ENCODE results near the gene GPR78.

GRCh38 chr4:8593264-8594096 lies 13.3 kb downstream of the GPR78 start:
- TF ChIP-seq CTCF (conservative IDR thresholded peaks at IDR 0.05; ENCODE audit: low read depth, low read length) (no peak), FOS (IDR thresholded peaks at IDR 0.05; ENCODE audit: low read depth, low read length) (no peak), RFX5 (IDR thresholded peaks at IDR 0.05; ENCODE audit: low read depth, low read length) (no peak), POLR2A (IDR thresholded peaks at IDR 0.05; ENCODE audit: low read depth, low read length) (no peak)

All from IMR-90 (cell line).